ENCODE data around the gene FCHO1. TPM values are rescaled to one million over a fixed set of nuclear protein-coding genes. Genes with fewer than 3 reads are reported as not detected.

FCHO1 gene
- total and polyA plus RNA-seq, 2 donors (not counting 3 experiments of a cell fraction or from before 2014, with no cell fraction given) = 0.66 to 1.6 TPM

DNA sequence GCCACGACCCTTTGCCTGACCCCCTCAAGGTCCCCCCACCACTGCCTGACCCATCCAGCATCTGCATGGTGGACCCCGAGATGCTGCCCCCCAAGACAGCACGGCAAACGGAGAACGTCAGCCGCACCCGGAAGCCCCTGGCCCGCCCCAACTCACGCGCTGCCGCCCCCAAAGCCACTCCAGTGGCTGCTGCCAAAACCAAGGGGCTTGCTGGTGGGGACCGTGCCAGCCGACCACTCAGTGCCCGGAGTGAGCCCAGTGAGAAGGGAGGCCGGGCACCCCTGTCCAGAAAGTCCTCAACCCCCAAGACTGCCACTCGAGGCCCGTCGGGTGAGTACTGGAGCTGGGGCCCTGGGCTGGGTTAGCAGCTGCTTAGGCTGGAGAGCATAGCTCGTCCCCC lies 23.4 kb upstream of the FCHO1 start:
- Histone ChIP-seq H3K9me1 (replicated peaks; ENCODE audit: control insufficient read depth, extremely low read depth, insufficient read depth, low read length) (no peaks in the 10 kb centered on the region), H3K36me3 (ENCODE audit: control insufficient read depth in 2 of 2, extremely low read depth in 1 of 2, insufficient read depth in 2 of 2, low read length in 2 of 2) (peaks cover 47 to 57% of the 10 kb centered on the region in 2 experiments), H3K27me3 (ENCODE audit: control insufficient read depth in 2 of 2, insufficient read depth in 2 of 2, low read length in 2 of 2) (no peaks in the 10 kb centered on the region), H3K27ac (ENCODE audit: insufficient read depth, low read depth, low read length) (no peak overlapping the region), H3K9me3 (replicated peaks; ENCODE audit: control insufficient read depth, insufficient read depth, low read length) (no peaks in the 10 kb centered on the region), H4K20me1 (replicated peaks; ENCODE audit: control insufficient read depth, extremely low read depth, insufficient read depth, low read length) (no peaks in the 10 kb centered on the region), H3K4me2 (ENCODE audit: insufficient read depth, low read length) (no peak overlapping the region), H2AFZ (ENCODE audit: low read depth, low read length) (no peak overlapping the region), H3K79me2 (ENCODE audit: control insufficient read depth, insufficient read depth, low read length) (peaks cover 99% of the 10 kb centered on the region), H3K9ac (replicated peaks; ENCODE audit: extremely low read depth, insufficient read depth, low read length) (no peak overlapping the region), H3K4me1 (ENCODE audit: control insufficient read depth, extremely low read depth, insufficient read depth, low read length) (peaks cover 3% of the 10 kb centered on the region), H3K4me3 (replicated peaks in 1 of 3; ENCODE audit: insufficient read depth in 1 of 3, low read depth in 1 of 3, low read length in 3 of 3) (no peak overlapping the region)
- dilution Hi-C loops (cut with MboI; ENCODE audit: extremely low pct_ligation_motif_present, low sequenced_read_pairs) = no loop called here
- ChIA-PET POLR2A (interaction anchor here (0.9 kb wide), 1 partner anchor 71 kb away, joined by 5 read pairs; no protein-coding TSS in a partner anchor), CTCF (no interaction called here)
- FAIRE-seq (no peak), DNase-seq (ENCODE audit: low read depth, low spot score) (no peak)
- no TSS peak for BruUV-seq (replicated peaks)
- intact Hi-C loops (cut with micrococcal nuclease) = no loop called here
- TF ChIP-seq EZH2 (IDR thresholded peaks at IDR 0.05; ENCODE audit: borderline replicate concordance, low read depth, low read length, severe bottlenecking) (no peak), POLR2A (IDR thresholded peaks at IDR 0.05; ENCODE audit: low read depth, low read length) (no peak), POLR2AphosphoS5 (IDR thresholded peaks at IDR 0.05; ENCODE audit: insufficient read depth, low read depth, low read length) (no peak), MYC (IDR thresholded peaks at IDR 0.05; ENCODE audit: low read depth, low read length) (no peak), FOS (IDR thresholded peaks at IDR 0.05; ENCODE audit: borderline replicate concordance, insufficient read depth, low read length) (no peak), GATA2 (IDR thresholded peaks at IDR 0.05; ENCODE audit: insufficient read depth, insufficient read length, low read depth, low read length) (no peak), JUN (IDR thresholded peaks at IDR 0.05; ENCODE audit: borderline replicate concordance, insufficient read depth, insufficient read length, low read depth) (no peak)
- TF ChIP-seq, protein P1, sequence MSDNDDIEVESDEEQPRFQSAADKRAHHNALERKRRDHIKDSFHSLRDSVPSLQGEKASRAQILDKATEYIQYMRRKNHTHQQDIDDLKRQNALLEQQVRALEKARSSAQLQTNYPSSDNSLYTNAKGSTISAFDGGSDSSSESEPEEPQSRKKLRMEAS (IDR thresholded peaks at IDR 0.05; ENCODE audit: insufficient read depth, insufficient read length) = no peak
- TF ChIP-seq, protein P2, sequence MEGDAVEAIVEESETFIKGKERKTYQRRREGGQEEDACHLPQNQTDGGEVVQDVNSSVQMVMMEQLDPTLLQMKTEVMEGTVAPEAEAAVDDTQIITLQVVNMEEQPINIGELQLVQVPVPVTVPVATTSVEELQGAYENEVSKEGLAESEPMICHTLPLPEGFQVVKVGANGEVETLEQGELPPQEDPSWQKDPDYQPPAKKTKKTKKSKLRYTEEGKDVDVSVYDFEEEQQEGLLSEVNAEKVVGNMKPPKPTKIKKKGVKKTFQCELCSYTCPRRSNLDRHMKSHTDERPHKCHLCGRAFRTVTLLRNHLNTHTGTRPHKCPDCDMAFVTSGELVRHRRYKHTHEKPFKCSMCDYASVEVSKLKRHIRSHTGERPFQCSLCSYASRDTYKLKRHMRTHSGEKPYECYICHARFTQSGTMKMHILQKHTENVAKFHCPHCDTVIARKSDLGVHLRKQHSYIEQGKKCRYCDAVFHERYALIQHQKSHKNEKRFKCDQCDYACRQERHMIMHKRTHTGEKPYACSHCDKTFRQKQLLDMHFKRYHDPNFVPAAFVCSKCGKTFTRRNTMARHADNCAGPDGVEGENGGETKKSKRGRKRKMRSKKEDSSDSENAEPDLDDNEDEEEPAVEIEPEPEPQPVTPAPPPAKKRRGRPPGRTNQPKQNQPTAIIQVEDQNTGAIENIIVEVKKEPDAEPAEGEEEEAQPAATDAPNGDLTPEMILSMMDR (IDR thresholded peaks at IDR 0.05; ENCODE audit: extremely low read depth in 1 of 2, insufficient read depth in 1 of 2, low read depth in 1 of 2, low read length in 2 of 2) = no peak
